Keratinocyte (primary cell): Measurements from ENCODE around the gene IFNA17. TPM values are rescaled to one million over a fixed set of nuclear protein-coding genes. Genes with fewer than 3 reads are reported as not detected.

Source experiments
- DNase-seq: peaks from one replicate; pipeline ENCODE4 v3.0.0-alpha.2; 2011; ENCODE audit warnings: low read depth, missing footprints, low spot score
- FAIRE-seq: peaks from 2 replicates; lab custom pipeline; 2011; peaks lifted over from hg19 to GRCh38; lab: Jason Lieb, UNC
- H2AFZ ChIP-seq: 2 replicates; pipeline ENCODE4 v1.6.0; 2012; ENCODE audit warnings: low read length, control low read depth, inconsistent platforms; ENCODE audit not compliant: control insufficient read depth
- H3K27ac ChIP-seq: 2 replicates; pipeline ENCODE4 v1.5.1; 2011; ENCODE audit warnings: low read length; ENCODE audit not compliant: control insufficient read depth, insufficient read depth
- H3K27me3 ChIP-seq: 3 replicates; pipeline ENCODE4 v1.6.0; 2011; ENCODE audit warnings: low read length; ENCODE audit not compliant: control insufficient read depth, insufficient read depth; ENCODE audit errors: extremely low read depth
- H3K36me3 ChIP-seq, 2 experiments: 2 replicates in 1 of 2; 3 replicates in 1 of 2; pipeline ENCODE4 v1.5.1; 2011; ENCODE audit warnings: low read length in 2 of 2, mild to moderate bottlenecking in 1 of 2; ENCODE audit not compliant: control insufficient read depth in 2 of 2, insufficient read depth in 2 of 2; ENCODE audit errors: extremely low read depth in 1 of 2
- H3K4me1 ChIP-seq: 3 replicates; pipeline ENCODE4 v1.5.1; 2011; ENCODE audit warnings: low read length; ENCODE audit not compliant: control insufficient read depth, insufficient read depth; ENCODE audit errors: extremely low read depth
- H3K4me2 ChIP-seq: 3 replicates; pipeline ENCODE4 v1.6.0; 2011; ENCODE audit warnings: low read depth, low read length; ENCODE audit not compliant: control insufficient read depth, insufficient read depth; ENCODE audit errors: extremely low read depth
- H3K4me3 ChIP-seq, 3 experiments: fragments of 200-600 bp in 1 of 3; sonication (generic) in 1 of 3; 2 replicates in 2 of 3; 3 replicates in 1 of 3; pipeline ENCODE4 v1.5.1; 2011 to 2016; ENCODE audit warnings: low read length in 3 of 3, mild to moderate bottlenecking in 3 of 3, control low read depth in 2 of 3, inconsistent platforms in 1 of 3, low read depth in 1 of 3, mixed read lengths in 1 of 3, mixed run types in 1 of 3, moderate library complexity in 1 of 3; ENCODE audit not compliant: control insufficient read depth in 2 of 3, insufficient read depth in 2 of 3; ENCODE audit errors: extremely low read depth in 1 of 3
- H3K79me2 ChIP-seq: 2 replicates; pipeline ENCODE4 v1.6.0; 2012; ENCODE audit warnings: low read length; ENCODE audit not compliant: control insufficient read depth, insufficient read depth
- H3K9ac ChIP-seq: 3 replicates; pipeline ENCODE4 v1.6.0; 2011; ENCODE audit warnings: low read length; ENCODE audit not compliant: control insufficient read depth, insufficient read depth; ENCODE audit errors: extremely low read depth
- H3K9me1 ChIP-seq: 3 replicates; pipeline ENCODE4 v1.6.0; 2011; ENCODE audit warnings: low read length; ENCODE audit not compliant: control insufficient read depth, insufficient read depth; ENCODE audit errors: extremely low read depth
- H3K9me3 ChIP-seq: 2 replicates; pipeline ENCODE4 v1.5.1; 2012; ENCODE audit warnings: low read depth, low read length; ENCODE audit not compliant: control insufficient read depth
- H4K20me1 ChIP-seq: 3 replicates; pipeline ENCODE4 v1.6.0; 2011; ENCODE audit warnings: low read length; ENCODE audit not compliant: control insufficient read depth, insufficient read depth; ENCODE audit errors: extremely low read depth
- EZH2 ChIP-seq: IDR thresholded peaks from one replicate; pipeline ENCODE4 v1.6.1; 2012; ENCODE audit warnings: inconsistent platforms, mild to moderate bottlenecking, low read length, moderate library complexity
- dilution Hi-C: fragments of 300-500 bp; cut with MboI; formaldehyde crosslinking; loops from one replicate; pipeline ENCODE4 v1.7.0; 2020; ENCODE audit warnings: low sequenced_read_pairs; ENCODE audit not compliant: extremely low pct_ligation_motif_present
- polyA plus RNA-seq, 5 experiments: library from polyadenylated mRNA; depleted of rRNA in 3 of 5; stranded (reverse) in 3 of 5; stranded (forward) in 1 of 5; unstranded in 1 of 5; fragments of >200 nt; gene quantifications; 1 replicate in 1 of 5; 2 replicates in 3 of 5; 3 replicates in 1 of 5; pipeline versions ENCODE4 v1.2.1 to v1.2.3, GENCODE V29; 2011 to 2012; ENCODE audit warnings: missing spikeins in 2 of 5, low read depth in 1 of 5, low replicate concordance in 1 of 5
- TF ChIP-seq, protein P1 (sequence below), 3 experiments: IDR thresholded peaks in 1 of 3; conservative IDR thresholded peaks in 1 of 3; optimal IDR thresholded peaks in 1 of 3; 2 replicates in 2 of 3; 3 replicates in 1 of 3; pipeline versions ENCODE3 to v1.5.1; 2011; ENCODE audit warnings: low read length in 3 of 3, mild to moderate bottlenecking in 3 of 3, moderate library complexity in 2 of 3, control low read depth in 1 of 3, inconsistent platforms in 1 of 3; ENCODE audit not compliant: insufficient read depth in 2 of 3; ENCODE audit errors: extremely low read depth in 1 of 3

IFNA17 gene
- polyA plus RNA-seq, 1 donor (not counting 4 experiments of a cell fraction or from before 2014, with no cell fraction given) = not detected

DNA sequence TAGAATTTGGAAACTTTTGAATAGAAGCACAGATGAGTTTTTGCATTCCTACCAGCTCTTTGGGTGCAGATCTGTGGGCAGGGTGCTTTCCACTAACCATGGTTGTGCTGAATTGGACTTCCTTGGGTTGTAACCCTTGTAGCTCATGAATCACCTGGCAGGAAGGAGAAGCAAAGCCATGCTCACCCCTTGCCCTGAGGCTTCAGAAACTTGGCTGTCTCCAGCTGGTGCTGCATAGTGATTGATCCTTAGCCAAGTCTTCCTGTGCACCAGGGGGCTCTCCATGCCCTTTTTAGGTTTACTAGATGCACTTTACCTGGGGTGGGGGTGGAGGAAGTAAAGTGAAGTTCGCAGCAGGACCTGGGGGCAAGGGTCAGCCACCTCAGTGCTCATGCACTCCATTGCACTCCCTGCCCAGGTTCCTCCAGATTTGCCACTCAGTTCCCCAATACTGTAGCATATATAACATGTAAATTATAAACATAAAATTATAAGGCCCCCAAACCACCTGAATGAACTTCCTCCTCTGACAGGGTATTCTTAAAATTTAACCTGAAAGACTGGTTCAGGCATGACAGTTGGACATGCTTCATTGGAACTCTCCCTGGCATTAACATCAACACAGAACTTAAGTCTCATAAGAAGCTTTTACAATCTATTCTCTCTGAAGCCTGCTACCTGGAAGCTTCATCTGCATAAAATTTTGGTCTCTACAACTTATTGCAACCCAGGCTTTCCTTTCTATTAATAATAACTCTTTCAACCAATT lies 37.6 kb upstream of the IFNA17 start:
- Histone ChIP-seq H3K36me3 (no peaks in the 10 kb centered on the region), H3K27me3 (peaks cover 17% of the 10 kb centered on the region), H3K4me2 (no peak overlapping the region), H3K27ac (no peak overlapping the region), H4K20me1 (no peaks in the 10 kb centered on the region), H3K9ac (no peak overlapping the region), H3K9me3 (no peaks in the 10 kb centered on the region), H3K79me2 (no peaks in the 10 kb centered on the region), H3K4me1 (peaks cover 2% of the 10 kb centered on the region), H3K9me1 (no peaks in the 10 kb centered on the region), H3K4me3 (no peak overlapping the region), H2AFZ (no peak overlapping the region)
- TF ChIP-seq EZH2 = no peak
- TF ChIP-seq, protein P1, sequence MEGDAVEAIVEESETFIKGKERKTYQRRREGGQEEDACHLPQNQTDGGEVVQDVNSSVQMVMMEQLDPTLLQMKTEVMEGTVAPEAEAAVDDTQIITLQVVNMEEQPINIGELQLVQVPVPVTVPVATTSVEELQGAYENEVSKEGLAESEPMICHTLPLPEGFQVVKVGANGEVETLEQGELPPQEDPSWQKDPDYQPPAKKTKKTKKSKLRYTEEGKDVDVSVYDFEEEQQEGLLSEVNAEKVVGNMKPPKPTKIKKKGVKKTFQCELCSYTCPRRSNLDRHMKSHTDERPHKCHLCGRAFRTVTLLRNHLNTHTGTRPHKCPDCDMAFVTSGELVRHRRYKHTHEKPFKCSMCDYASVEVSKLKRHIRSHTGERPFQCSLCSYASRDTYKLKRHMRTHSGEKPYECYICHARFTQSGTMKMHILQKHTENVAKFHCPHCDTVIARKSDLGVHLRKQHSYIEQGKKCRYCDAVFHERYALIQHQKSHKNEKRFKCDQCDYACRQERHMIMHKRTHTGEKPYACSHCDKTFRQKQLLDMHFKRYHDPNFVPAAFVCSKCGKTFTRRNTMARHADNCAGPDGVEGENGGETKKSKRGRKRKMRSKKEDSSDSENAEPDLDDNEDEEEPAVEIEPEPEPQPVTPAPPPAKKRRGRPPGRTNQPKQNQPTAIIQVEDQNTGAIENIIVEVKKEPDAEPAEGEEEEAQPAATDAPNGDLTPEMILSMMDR (optimal IDR thresholded peaks at IDR 0.05 in 1 of 3, IDR thresholded peaks at IDR 0.05 in 1 of 3, conservative IDR thresholded peaks at IDR 0.05 in 1 of 3; ENCODE audit: extremely low read depth in 1 of 3, insufficient read depth in 2 of 3, low read length in 3 of 3) = no peak
- dilution Hi-C loops = no loop called here
- FAIRE-seq (peak; percentile 63), DNase-seq (no peak)

DNA sequence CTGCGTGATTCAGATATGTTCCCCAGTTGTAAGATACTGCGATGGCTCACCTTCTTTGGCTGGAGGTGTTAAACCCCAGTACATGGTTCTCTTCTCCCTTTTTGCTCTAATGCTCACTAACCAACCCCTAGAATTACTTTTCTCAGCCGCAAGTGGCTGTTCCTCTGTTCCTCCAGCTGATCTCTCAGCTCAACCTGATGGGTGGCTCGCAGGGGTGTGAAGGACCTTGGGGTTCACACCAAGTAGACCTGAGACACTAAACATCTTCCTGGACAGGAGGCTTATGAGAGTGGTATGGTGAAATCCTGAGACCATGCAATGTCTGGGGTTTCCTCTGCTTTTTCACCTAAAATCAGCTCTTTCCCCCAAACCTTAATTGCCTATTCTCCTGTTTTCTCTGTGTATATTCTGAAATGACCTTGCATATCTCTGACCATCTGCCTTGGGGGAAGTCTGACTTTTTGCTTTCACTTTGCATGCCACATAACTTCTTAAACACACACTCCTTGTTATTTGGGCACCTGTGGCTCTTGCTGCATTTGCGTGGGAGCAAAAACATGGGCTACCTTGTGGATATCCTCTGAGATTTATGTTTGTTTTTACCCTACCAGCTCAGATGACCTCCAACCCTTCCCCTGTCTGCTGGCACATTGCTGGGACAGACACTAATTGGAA lies 27.7 kb upstream of the IFNA17 start:
- no peaks in the 10 kb centered on the region for H3K36me3 ChIP-seq
- H3K27ac ChIP-seq = no peak overlapping the region
- no peak for DNase-seq
- H3K4me3 ChIP-seq = no peak overlapping the region
- no peaks in the 10 kb centered on the region for H3K79me2 ChIP-seq
- no peak overlapping the region for H2AFZ ChIP-seq
- dilution Hi-C loops = no loop called here
- H3K9ac ChIP-seq = no peak overlapping the region
- H3K4me2 ChIP-seq = no peak overlapping the region
- H4K20me1 ChIP-seq = no peaks in the 10 kb centered on the region
- peaks cover 14% of the 10 kb centered on the region for H3K27me3 ChIP-seq
- no peak for TF ChIP-seq EZH2
- TF ChIP-seq, protein P1 (optimal IDR thresholded peaks at IDR 0.05 in 1 of 3, IDR thresholded peaks at IDR 0.05 in 1 of 3, conservative IDR thresholded peaks at IDR 0.05 in 1 of 3; ENCODE audit: extremely low read depth in 1 of 3, insufficient read depth in 2 of 3, low read length in 3 of 3) = no peak
- no peak for FAIRE-seq
- no peaks in the 10 kb centered on the region for H3K9me3 ChIP-seq
- no peaks in the 10 kb centered on the region for H3K9me1 ChIP-seq
- H3K4me1 ChIP-seq = no peaks in the 10 kb centered on the region
